ENCODE data around the gene ABHD1. TPM values are rescaled to one million over a fixed set of nuclear protein-coding genes. Genes with fewer than 3 reads are reported as not detected.

ABHD1 gene
- total RNA-seq, 4 donors from 2014 or later: 0.61 to 2.3 (median 1.2) TPM

DNA sequence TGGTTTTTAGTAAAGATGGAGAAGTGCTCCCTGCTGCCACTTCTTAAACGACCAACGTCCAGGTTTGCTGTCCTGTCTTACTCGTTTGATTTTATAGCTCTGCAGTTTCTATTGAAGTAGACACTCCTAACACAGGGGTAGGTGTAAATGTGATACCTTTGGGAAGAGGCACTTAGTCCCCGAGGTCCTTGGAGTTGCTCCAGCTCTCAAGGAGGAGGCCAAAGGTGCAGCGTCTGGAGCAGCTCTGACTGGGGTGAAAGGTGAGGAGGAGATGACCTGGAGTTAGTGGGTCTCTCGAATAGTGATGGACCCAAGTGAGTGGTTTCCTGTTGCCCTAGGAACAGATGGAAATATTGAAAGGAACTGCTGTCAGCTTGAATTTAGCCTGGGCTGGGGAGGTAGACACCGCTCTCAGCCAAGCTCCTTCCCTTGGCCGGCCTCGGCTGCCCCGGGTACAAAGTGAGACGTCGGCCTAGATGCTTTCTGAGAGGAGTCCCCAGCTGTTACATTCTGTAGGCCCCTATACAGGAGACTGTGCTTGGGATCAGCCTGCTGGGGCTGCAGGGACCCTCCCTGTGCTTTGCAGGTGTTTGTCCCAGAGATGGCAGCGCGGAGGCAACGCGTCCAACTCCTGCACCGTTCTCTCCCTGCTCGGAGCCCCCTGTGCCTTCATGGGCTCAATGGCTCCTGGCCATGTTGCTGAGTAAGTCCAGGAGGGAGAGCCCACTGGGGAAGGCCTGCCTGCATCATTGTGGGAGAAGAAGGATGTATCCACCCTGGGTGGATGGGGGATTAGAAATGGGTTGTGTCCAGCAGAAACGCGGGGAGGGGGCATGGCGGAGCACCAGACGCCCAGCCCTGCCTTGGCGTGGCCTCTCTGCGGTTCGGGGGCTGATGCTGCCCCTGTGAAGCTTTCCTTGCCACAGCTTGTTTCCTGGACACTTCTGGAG lies 31.6 kb upstream of the ABHD1 start:
- Histone ChIP-seq H3K4me3 (no peak overlapping the region), H3K4me1 (peaks cover 12 to 13% of the 10 kb centered on the region in 2 donors), H3K27me3 (no peaks in the 10 kb centered on the region), H3K36me3 (no peaks in the 10 kb centered on the region), H3K27ac (no peak overlapping the region), H3K9me3 (no peaks in the 10 kb centered on the region)
- in situ Hi-C loops (cut with MboI; ENCODE audit: low sequenced_read_pairs in 4 of 4) (loop anchor here in 2 of 4 donors (10.0 kb wide), 1 partner anchor 193 kb away; the partner anchor contains the start of gene TRIM54 (in 2 of the 2)), intact Hi-C loops (cut with DNase I; ENCODE audit: low total_unique reads) (no loop called here)
- ATAC-seq: no peak
- TF ChIP-seq, protein P1, sequence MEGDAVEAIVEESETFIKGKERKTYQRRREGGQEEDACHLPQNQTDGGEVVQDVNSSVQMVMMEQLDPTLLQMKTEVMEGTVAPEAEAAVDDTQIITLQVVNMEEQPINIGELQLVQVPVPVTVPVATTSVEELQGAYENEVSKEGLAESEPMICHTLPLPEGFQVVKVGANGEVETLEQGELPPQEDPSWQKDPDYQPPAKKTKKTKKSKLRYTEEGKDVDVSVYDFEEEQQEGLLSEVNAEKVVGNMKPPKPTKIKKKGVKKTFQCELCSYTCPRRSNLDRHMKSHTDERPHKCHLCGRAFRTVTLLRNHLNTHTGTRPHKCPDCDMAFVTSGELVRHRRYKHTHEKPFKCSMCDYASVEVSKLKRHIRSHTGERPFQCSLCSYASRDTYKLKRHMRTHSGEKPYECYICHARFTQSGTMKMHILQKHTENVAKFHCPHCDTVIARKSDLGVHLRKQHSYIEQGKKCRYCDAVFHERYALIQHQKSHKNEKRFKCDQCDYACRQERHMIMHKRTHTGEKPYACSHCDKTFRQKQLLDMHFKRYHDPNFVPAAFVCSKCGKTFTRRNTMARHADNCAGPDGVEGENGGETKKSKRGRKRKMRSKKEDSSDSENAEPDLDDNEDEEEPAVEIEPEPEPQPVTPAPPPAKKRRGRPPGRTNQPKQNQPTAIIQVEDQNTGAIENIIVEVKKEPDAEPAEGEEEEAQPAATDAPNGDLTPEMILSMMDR (IDR thresholded peaks at IDR 0.05 in 4 of 5, conservative IDR thresholded peaks at IDR 0.05 in 1 of 5): no peak
- TF ChIP-seq POLR2A (IDR thresholded peaks at IDR 0.05): no peak
- no peak for DNase-seq

DNA sequence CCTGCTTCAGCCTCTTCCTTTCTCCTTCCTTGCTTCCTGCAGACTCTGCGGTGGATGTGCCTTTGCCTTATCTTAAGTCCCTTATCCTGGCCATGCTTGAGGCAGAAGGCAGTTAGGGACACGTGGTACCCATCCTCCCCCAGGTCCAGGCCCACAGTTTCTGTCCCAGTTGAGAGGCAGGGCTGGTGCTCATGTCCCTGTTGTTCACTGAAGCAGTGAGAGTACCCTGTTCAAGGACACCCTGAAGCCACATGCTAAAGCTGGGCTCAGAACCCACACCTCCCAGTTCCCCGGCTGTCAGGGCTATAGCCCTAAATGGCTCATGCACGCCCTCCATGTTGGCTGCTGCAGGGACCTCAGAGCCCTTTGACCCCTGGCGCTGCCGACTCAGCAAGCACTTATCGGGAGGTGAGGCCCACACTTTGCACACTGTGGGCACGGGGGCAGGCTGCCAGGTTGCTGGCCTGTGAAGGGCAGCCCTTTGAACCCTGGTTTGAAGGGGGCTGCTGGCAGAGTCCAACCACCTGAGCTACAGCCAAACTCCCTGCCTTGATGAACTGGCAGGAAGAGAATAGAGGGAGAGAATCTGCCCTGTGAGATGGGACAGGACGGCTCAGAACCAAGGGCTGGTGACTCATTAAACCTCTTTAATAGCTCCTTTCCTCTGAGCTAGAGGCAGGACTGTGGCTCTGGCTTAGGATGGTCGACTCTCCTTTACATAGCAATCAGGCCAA lies 30.8 kb upstream of the ABHD1 start:
- Histone ChIP-seq H3K27ac (no peak overlapping the region), H3K27me3 (no peaks in the 10 kb centered on the region), H3K36me3 (no peaks in the 10 kb centered on the region), H3K4me3 (no peak overlapping the region), H3K4me1 (peaks cover 5 to 8% of the 10 kb centered on the region in 2 donors), H3K9me3 (no peaks in the 10 kb centered on the region)
- in situ Hi-C loops (cut with MboI; ENCODE audit: low sequenced_read_pairs in 4 of 4) (loop anchor here in 2 of 4 donors (10.0 kb wide), 1 partner anchor 192 kb away; the partner anchor contains the start of gene TRIM54 (in 2 of the 2)), intact Hi-C loops (cut with DNase I; ENCODE audit: low total_unique reads) (no loop called here)
- no peak for TF ChIP-seq POLR2A (IDR thresholded peaks at IDR 0.05)
- TF ChIP-seq, protein P1 (IDR thresholded peaks at IDR 0.05 in 4 of 5, conservative IDR thresholded peaks at IDR 0.05 in 1 of 5): no peak
- ATAC-seq: no peak
- DNase-seq: no peak

DNA sequence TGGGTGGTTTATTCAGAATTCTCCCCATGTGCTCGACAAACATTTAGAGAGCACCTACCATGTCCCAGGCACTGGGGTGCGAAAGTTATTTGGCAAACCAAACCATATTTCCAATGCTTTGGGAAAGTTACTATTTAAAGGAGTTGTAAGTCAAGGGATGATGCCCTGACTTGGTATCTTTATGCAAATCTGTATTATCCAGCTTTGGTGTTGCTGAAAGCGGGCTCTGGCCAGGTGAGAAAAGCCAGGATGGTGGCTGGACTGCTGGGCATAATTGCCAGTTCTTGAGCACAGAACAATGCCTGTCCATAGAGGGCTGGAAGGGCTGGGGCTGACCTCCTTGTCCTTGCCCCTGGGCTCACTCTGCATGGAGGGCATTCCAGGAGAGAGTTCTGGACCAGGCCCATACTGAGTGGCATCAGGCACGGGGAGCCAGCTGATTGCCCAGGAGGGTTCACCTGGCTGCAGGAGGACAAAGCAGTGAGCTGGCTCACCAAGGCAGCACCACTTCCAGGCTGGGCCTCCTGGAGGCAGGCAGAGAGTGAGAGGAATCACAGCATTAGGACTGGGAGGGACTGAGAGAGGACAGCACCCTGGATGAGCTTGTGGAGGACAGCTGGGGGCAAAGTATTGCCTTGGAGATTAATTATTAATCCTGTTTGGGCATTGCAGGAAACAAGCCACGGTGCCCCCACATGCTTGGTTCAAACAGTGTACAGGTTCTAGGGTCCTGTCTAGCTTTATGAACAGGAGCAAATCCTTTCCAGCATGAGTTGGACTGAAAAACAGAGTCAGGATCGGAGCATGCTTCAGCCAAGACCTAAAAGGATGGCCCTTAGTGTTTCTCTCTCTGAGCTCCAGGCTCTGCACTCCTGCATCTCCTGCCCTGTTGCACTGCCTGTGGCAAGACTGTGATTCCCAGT lies 29.9 kb upstream of the ABHD1 start:
- no peak for ATAC-seq
- Histone ChIP-seq H3K36me3 (no peaks in the 10 kb centered on the region), H3K4me1 (peaks cover 5 to 8% of the 10 kb centered on the region in 2 donors), H3K4me3 (no peak overlapping the region), H3K9me3 (no peaks in the 10 kb centered on the region), H3K27ac (no peak overlapping the region), H3K27me3 (no peaks in the 10 kb centered on the region)
- TF ChIP-seq POLR2A (IDR thresholded peaks at IDR 0.05): no peak
- TF ChIP-seq, protein P1 (IDR thresholded peaks at IDR 0.05 in 4 of 5, conservative IDR thresholded peaks at IDR 0.05 in 1 of 5): no peak
- in situ Hi-C loops (cut with MboI; ENCODE audit: low sequenced_read_pairs in 4 of 4): loop anchor here in 2 of 4 donors (10.0 kb wide), 1 partner anchor 191 kb away; the partner anchor contains the start of gene TRIM54 (in 2 of the 2)
- intact Hi-C loops (cut with DNase I; ENCODE audit: low total_unique reads): no loop called here
- DNase-seq: no peak

DNA sequence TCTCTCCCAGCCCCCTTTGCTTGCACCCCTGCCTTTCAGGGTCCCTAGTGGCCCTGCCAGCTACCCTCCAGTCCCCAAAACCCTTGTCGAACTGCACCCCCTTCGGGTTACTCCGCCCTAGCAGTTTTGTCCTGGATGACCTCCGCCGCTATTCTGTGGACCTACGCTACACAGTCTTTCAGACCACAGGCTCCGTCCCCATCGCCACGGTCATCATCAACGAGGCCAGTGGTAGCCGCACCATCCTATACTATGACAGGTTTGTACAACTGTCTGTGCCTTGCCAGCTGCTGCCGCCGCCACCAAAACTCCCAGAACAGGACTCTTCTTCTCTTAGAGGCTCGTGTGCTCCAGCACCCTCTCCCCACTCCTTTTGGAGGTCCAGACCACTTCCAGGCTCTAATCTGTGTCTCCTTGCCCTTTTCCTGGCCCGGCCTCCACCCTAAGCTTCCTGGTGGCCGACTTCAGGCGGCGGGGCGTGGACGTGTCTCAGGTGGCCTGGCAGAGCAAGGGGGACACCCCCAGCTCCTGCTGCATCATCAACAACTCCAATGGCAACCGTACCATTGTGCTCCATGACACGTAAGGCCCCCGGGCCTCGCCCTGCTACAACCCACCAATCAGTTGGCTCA lies 29.1 kb upstream of the ABHD1 start:
- no peak for DNase-seq
- no peak overlapping the region for H3K27ac ChIP-seq
- no peak for TF ChIP-seq POLR2A (IDR thresholded peaks at IDR 0.05)
- TF ChIP-seq, protein P1 (IDR thresholded peaks at IDR 0.05 in 4 of 5, conservative IDR thresholded peaks at IDR 0.05 in 1 of 5): no peak
- H3K27me3 ChIP-seq: no peaks in the 10 kb centered on the region
- no peak for ATAC-seq
- H3K4me1 ChIP-seq: peaks cover 5 to 8% of the 10 kb centered on the region in 2 donors
- H3K4me3 ChIP-seq: no peak overlapping the region
- no peaks in the 10 kb centered on the region for H3K36me3 ChIP-seq
- intact Hi-C loops (cut with DNase I; ENCODE audit: low total_unique reads): no loop called here
- no peaks in the 10 kb centered on the region for H3K9me3 ChIP-seq
- in situ Hi-C loops (cut with MboI; ENCODE audit: low sequenced_read_pairs in 4 of 4): loop anchor here in 2 of 4 donors (10.0 kb wide), 1 partner anchor 190 kb away; the partner anchor contains the start of gene TRIM54 (in 2 of the 2)
